Gastroesophageal sphincter (tissue), 3 donors: Measurements from ENCODE around the gene KIF26B.

Source experiments
- EP300 ChIP-seq: sonication (generic); formaldehyde crosslinking; IDR thresholded peaks from one replicate; pipeline ENCODE4 v1.6.1; 2017; ENCODE audit warnings: antibody characterized with exemption, mild to moderate bottlenecking
- POLR2A ChIP-seq, 2 donors: fragments of 450-650 bp; IDR thresholded peaks; one replicate each; pipeline ENCODE4 v1.6.1; 2017; ENCODE audit warnings: antibody characterized with exemption in 2 of 2, mild to moderate bottlenecking in 2 of 2, moderate library complexity in 1 of 2
- POLR2AphosphoS5 ChIP-seq: sonication (generic); formaldehyde crosslinking; IDR thresholded peaks from one replicate; pipeline ENCODE4 v1.6.1; 2017; ENCODE audit warnings: antibody characterized with exemption
- TF ChIP-seq, protein P1 (sequence below), 4 experiments: fragments of 200-600 bp in 2 of 4; fragments of 450-650 bp in 2 of 4; sonication (generic) in 1 of 4; IDR thresholded peaks; one replicate each; pipeline ENCODE4 v1.5.1; 2017 to 2019; ENCODE audit warnings: antibody characterized with exemption in 4 of 4, mild to moderate bottlenecking in 2 of 4, moderate library complexity in 2 of 4

DNA sequence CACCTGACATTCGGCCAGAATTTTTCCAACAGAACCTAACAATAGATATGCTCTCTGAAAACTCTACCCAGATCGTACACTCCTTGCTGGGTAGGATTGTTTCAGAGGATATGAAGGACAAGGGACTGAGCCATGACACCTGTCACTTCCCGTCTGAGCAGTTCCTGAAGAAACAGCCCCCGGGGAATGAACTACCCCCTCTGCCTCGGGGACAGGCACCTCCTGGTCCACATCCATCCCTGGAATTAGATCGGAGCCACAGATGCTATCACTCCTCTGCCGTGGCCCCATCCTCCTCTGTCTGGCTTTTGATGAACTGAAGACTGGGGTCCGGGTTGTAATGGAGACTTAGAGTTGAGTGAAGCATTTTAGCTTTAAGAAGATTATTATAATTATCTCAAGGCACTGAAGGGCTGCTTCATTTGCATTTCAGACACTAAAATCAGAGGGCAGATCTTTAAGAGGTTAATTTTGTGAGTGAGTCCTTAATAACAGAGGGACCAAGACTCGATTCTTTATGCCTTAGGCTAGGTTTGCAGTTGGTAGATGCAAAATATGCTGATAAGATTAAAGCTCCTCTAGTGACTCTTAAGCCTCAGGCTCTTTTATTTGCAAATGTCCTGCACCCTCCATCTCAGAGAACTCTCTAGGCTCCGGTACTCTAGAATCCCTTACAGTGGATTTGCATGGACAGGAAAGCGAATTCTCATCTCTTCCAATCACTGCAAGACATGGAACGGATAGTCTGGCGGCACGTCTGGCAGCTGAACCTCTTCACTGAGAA lies 333.8 kb downstream of the KIF26B start:
- TF ChIP-seq, protein P1, sequence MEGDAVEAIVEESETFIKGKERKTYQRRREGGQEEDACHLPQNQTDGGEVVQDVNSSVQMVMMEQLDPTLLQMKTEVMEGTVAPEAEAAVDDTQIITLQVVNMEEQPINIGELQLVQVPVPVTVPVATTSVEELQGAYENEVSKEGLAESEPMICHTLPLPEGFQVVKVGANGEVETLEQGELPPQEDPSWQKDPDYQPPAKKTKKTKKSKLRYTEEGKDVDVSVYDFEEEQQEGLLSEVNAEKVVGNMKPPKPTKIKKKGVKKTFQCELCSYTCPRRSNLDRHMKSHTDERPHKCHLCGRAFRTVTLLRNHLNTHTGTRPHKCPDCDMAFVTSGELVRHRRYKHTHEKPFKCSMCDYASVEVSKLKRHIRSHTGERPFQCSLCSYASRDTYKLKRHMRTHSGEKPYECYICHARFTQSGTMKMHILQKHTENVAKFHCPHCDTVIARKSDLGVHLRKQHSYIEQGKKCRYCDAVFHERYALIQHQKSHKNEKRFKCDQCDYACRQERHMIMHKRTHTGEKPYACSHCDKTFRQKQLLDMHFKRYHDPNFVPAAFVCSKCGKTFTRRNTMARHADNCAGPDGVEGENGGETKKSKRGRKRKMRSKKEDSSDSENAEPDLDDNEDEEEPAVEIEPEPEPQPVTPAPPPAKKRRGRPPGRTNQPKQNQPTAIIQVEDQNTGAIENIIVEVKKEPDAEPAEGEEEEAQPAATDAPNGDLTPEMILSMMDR (IDR thresholded peaks at IDR 0.05): no peak
- TF ChIP-seq POLR2A (IDR thresholded peaks at IDR 0.05): no peak
- TF ChIP-seq EP300: no peak
- no peak for TF ChIP-seq POLR2AphosphoS5
